Measurements from ENCODE around the gene DNMBP.

Gene DNMBP

DNA sequence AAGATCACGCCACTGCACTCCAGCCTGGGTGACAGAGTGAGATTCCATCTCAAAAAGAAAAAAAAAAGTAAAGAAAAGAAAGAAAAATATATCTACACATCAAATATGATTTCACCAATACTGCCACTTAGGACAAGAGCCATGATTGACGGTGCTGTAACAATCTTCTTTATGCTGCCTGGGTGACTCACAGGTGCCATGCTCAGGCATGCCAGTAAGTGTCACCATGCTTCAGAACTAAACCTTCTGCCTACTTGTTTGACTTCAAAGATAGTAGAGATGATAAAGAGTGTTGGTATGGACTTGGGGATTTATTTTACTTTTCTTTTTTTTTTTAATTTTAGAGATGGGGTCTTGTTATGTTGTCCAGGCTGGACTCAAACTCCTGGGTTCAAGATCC lies 33.6 kb upstream of the DNMBP start:
- no peak for DNase-seq (ENCODE audit: low read depth)
- TF ChIP-seq, protein P1, sequence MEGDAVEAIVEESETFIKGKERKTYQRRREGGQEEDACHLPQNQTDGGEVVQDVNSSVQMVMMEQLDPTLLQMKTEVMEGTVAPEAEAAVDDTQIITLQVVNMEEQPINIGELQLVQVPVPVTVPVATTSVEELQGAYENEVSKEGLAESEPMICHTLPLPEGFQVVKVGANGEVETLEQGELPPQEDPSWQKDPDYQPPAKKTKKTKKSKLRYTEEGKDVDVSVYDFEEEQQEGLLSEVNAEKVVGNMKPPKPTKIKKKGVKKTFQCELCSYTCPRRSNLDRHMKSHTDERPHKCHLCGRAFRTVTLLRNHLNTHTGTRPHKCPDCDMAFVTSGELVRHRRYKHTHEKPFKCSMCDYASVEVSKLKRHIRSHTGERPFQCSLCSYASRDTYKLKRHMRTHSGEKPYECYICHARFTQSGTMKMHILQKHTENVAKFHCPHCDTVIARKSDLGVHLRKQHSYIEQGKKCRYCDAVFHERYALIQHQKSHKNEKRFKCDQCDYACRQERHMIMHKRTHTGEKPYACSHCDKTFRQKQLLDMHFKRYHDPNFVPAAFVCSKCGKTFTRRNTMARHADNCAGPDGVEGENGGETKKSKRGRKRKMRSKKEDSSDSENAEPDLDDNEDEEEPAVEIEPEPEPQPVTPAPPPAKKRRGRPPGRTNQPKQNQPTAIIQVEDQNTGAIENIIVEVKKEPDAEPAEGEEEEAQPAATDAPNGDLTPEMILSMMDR (IDR thresholded peaks at IDR 0.05; ENCODE audit: control insufficient read depth, insufficient read depth, low read depth, low read length, missing control alignments): no peak
- H3K4me3 ChIP-seq (ENCODE audit: control insufficient read depth, low read depth, low read length): no peak overlapping the region

DNA sequence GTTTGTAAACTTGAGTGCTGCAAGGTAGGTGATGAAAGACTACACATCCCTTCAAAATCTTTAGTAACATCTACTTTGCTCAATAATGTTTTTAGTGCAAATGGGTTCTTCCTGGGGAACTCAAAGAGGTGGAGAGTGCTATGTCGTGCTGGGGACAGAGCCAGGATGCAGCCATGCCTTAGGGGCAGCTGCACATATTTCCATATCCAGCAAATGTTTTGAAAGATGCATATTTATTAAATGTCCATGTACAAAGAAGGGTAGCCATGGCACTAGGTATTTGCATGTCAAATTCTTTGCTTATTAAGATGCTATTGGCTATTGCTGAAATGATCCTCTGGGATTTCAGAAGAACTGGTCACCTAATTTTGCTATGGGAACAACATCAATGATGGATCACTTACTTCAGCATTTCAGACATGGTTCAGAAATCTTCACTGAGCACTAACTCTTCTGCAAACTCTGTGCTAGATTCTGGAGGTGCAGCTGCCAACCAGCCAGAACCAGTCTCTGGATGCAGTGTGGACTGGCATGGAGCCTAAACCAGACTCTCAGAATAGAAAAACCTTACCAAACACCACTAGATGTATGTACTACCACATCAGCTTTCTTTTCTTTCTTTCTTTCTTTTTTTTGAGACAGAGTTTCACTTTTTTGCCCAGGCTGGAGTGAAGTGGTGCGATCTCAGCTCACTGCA lies 31.7 kb upstream of the DNMBP start:
- TF ChIP-seq, protein P1 (IDR thresholded peaks at IDR 0.05; ENCODE audit: control insufficient read depth, insufficient read depth, low read depth, low read length, missing control alignments): no peak
- no peak overlapping the region for H3K4me3 ChIP-seq (ENCODE audit: control insufficient read depth, low read depth, low read length)
- no peak for DNase-seq (ENCODE audit: low read depth)

DNA sequence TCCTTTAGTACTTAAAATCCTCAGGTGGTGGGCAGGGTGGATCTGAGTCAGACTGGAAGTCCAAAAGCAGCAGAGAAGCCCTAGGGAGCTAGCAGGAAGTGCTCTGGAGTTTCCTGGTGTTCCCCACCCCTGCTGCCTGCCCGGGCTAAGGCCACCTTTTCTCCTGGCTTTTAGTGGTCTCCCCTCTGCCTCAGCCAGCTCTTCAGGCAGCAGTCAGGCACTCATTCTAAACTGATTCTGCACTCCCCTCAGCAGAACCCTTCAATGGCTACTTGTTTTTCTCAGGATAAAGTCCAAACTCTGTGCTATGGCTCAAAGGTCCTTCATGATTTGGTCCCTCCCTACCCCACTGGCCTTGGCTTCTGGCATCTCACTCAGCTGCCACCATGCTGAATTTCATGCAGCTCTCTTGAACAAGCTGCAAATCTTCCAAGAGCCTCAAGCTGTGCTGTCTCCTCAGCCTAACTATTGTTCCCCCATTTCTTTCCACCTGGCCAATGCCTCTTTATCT lies 28.9 kb upstream of the DNMBP start:
- TF ChIP-seq, protein P1 (IDR thresholded peaks at IDR 0.05; ENCODE audit: control insufficient read depth, insufficient read depth, low read depth, low read length, missing control alignments): no peak
- DNase-seq (ENCODE audit: low read depth): no peak
- H3K4me3 ChIP-seq (ENCODE audit: control insufficient read depth, low read depth, low read length): no peak overlapping the region

DNA sequence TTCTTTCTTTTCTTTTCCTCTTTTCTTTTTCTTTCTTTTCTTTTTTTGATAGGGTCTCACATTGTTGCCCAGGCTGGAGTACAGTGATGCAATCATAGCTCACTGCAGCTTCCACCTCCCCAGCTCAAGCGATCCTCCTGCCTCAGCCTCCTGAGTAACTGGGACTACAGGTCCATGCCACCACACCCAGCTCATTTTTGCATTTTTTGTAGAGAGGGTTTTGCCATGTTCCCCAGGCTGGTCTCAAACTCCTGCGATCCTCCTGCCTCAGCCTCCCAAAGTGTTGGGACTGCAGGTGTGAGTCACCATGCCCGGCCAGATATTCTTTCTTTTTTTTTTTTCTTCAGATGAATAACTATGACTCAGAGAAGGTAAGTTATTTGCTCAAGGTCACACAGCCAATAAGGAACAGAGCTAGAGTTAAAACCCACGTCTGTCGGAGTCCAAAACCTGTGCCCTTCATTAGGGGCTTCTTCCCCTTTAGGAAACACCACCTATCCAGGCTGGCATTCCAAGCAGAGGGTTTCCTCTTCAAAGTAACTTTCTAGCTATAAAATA lies 28.1 kb upstream of the DNMBP start:
- H3K4me3 ChIP-seq (ENCODE audit: control insufficient read depth, low read depth, low read length): no peak overlapping the region
- TF ChIP-seq, protein P1 (IDR thresholded peaks at IDR 0.05; ENCODE audit: control insufficient read depth, insufficient read depth, low read depth, low read length, missing control alignments): no peak
- DNase-seq (ENCODE audit: low read depth): no peak

DNA sequence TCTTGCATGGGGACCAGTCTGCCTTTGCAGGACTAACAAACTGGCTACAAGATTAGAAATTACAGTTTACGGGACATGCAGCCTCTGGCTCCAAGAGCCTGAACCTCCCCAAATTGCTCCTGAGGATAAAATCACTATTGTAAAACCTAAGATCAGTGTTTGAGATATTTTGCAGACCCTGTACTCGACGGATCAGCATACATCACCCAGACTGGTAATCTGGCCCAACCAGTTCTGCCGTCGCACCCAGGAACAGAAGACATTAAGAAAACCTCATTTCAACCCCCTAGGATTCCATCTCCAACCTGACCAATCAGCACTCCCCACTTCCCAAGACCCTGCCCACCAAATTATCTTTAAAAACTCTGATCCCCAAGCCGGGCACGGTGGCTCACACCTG lies 27.1 kb upstream of the DNMBP start:
- no peak overlapping the region for H3K4me3 ChIP-seq (ENCODE audit: control insufficient read depth, low read depth, low read length)
- TF ChIP-seq, protein P1 (IDR thresholded peaks at IDR 0.05; ENCODE audit: control insufficient read depth, insufficient read depth, low read depth, low read length, missing control alignments): no peak
- DNase-seq (ENCODE audit: low read depth): no peak

DNA sequence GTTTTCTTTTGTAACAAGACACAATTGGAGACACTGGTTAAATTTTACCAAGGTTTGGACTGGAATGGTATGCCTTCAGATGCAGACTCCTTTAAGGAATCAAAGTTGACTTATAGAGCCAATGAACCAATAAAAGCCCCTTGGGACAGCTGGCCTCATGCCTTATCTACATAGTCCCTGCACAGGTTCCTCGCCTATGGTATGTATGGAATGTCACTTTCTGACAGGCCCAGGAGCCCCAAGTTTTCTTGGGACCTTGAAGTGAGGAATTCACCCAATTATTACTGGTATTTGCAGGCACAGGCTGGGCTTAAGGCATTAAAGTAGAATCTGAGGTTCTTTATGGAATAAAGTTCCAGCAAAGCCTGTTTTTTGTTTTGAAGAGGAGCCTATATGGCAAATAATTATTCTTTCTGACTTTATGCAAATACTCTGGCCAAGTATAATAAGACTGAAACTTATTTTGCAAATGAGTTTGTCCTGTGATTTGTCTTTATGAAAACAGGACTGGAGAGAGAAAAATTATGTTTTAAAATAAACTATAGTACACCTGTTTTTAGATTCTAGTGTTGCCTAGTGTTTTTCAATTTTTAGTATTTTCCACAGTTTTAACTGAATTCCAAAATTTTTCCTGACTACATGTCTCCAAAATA lies 24.1 kb upstream of the DNMBP start:
- no peak overlapping the region for H3K4me3 ChIP-seq (ENCODE audit: control insufficient read depth, low read depth, low read length)
- DNase-seq (ENCODE audit: low read depth): no peak
- TF ChIP-seq, protein P1 (IDR thresholded peaks at IDR 0.05; ENCODE audit: control insufficient read depth, insufficient read depth, low read depth, low read length, missing control alignments): no peak
